H1 (cell line): ENCODE data around the gene SYT14. TPM values are rescaled to one million over a fixed set of nuclear protein-coding genes. Genes with fewer than 3 reads are reported as not detected.

Experiments used
- CTCF ChIA-PET: fragments of 300-600 bp; sonication (Branson Sonifier 250); formaldehyde crosslinking; loops from one replicate; lab custom pipeline; 2021; ENCODE audit not compliant: partially characterized antibody; lab: Charles Lee
- POLR2A ChIA-PET: fragments of 300-600 bp; sonication (Branson Sonifier 250); formaldehyde crosslinking; loops from one replicate; lab custom pipeline; 2021; ENCODE audit warnings: inconsistent platforms; ENCODE audit not compliant: partially characterized antibody; lab: Charles Lee
- DNase-seq, 2 experiments: peaks; one replicate each; pipeline versions ENCODE4 v3.0.0 to v3.0.0-alpha.2; 2010 to 2022; ENCODE audit warnings: low spot score in 2 of 2, low read depth in 1 of 2, mixed read lengths in 1 of 2
- FAIRE-seq: peaks from 2 replicates; lab custom pipeline; 2011; peaks lifted over from hg19 to GRCh38; lab: Jason Lieb, UNC
- H2AFZ ChIP-seq: 2 replicates; pipeline ENCODE4 v1.8.1; 2012; ENCODE audit warnings: low read length, inconsistent platforms
- H2AK5ac ChIP-seq: 2 replicates; pipeline ENCODE4 v1.6.1; 2013; ENCODE audit warnings: low read depth, low read length
- H2BK120ac ChIP-seq: replicated peaks from 2 replicates; pipeline ENCODE3; 2013; ENCODE audit warnings: low read depth, low read length, inconsistent platforms
- H2BK12ac ChIP-seq: 2 replicates; pipeline ENCODE4 v1.6.1; 2013; ENCODE audit warnings: low read depth, low read length
- H2BK15ac ChIP-seq: 2 replicates; pipeline ENCODE4 v1.6.1; 2013; ENCODE audit warnings: low read length
- H2BK20ac ChIP-seq: 2 replicates; pipeline ENCODE4 v1.6.1; 2013; ENCODE audit warnings: low read length
- H2BK5ac ChIP-seq: 2 replicates; pipeline ENCODE4 v1.6.1; 2013; ENCODE audit warnings: low read depth, low read length
- H3K14ac ChIP-seq: 2 replicates; pipeline ENCODE4 v1.6.1; 2013; ENCODE audit warnings: inconsistent platforms; ENCODE audit not compliant: insufficient read length
- H3K18ac ChIP-seq: 2 replicates; pipeline ENCODE4 v1.6.1; 2013; ENCODE audit warnings: low read length; ENCODE audit errors: extremely low read depth
- H3K23ac ChIP-seq: 2 replicates; pipeline ENCODE4 v1.6.1; 2013; ENCODE audit warnings: inconsistent platforms; ENCODE audit not compliant: insufficient read length
- H3K23me2 ChIP-seq: 2 replicates; pipeline ENCODE4 v1.6.1; 2013; ENCODE audit warnings: low read depth, low read length
- H3K27ac ChIP-seq: 2 replicates; pipeline ENCODE4 v1.6.1; 2011; ENCODE audit warnings: low read depth, low read length, inconsistent platforms
- H3K27me3 ChIP-seq, 4 experiments: replicated peaks in 1 of 4; 1 replicate in 1 of 4; 2 replicates in 3 of 4; pipeline versions ENCODE4 v1.6.1 to v1.8.1; 2011 to 2013; ENCODE audit warnings: low read length in 3 of 4, mild to moderate bottlenecking in 3 of 4, inconsistent platforms in 2 of 4, mixed read lengths in 2 of 4, moderate library complexity in 1 of 4; ENCODE audit not compliant: control insufficient read depth in 3 of 4, insufficient read depth in 3 of 4; ENCODE audit errors: extremely low read depth in 1 of 4
- H3K36me3 ChIP-seq, 4 experiments: 2 replicates each; pipeline versions ENCODE4 v1.6.1 to v1.8.1; 2011 to 2013; ENCODE audit warnings: mild to moderate bottlenecking in 4 of 4, low read length in 3 of 4, moderate library complexity in 2 of 4, control low read depth in 1 of 4, inconsistent platforms in 1 of 4; ENCODE audit not compliant: insufficient read depth in 4 of 4, control insufficient read depth in 2 of 4
- H3K4ac ChIP-seq: replicated peaks from 2 replicates; pipeline ENCODE3; 2013; ENCODE audit warnings: low read length, low read depth, mixed read lengths, inconsistent platforms; ENCODE audit not compliant: insufficient read length
- H3K4me1 ChIP-seq, 4 experiments: replicated peaks in 1 of 4; 1 replicate in 1 of 4; 2 replicates in 3 of 4; pipeline versions ENCODE4 v1.6.1 to v1.8.1; 2011 to 2013; ENCODE audit warnings: low read length in 3 of 4, inconsistent platforms in 2 of 4, mixed read lengths in 1 of 4; ENCODE audit not compliant: insufficient read depth in 4 of 4, control insufficient read depth in 3 of 4
- H3K4me2 ChIP-seq, 2 experiments: 2 replicates each; pipeline versions ENCODE4 v1.6.1 to v1.8.1; 2011 to 2013; ENCODE audit warnings: low read depth in 2 of 2, low read length in 2 of 2, control low read depth in 1 of 2, inconsistent platforms in 1 of 2, mild to moderate bottlenecking in 1 of 2; ENCODE audit not compliant: insufficient read depth in 1 of 2
- H3K4me3 ChIP-seq, 4 experiments: fragments of 200-600, 300-600 bp in 1 of 4; sonication (generic), shearing (Covaris generic), sonication (Bioruptor Twin) in 1 of 4; 2 replicates each; pipeline versions ENCODE4 v1.5.1 to v1.8.1; 2011 to 2016; ENCODE audit warnings: low read length in 4 of 4, low read depth in 3 of 4, control low read depth in 2 of 4, inconsistent platforms in 2 of 4, mild to moderate bottlenecking in 2 of 4, mixed read lengths in 1 of 4, moderate library complexity in 1 of 4; ENCODE audit not compliant: insufficient read depth in 2 of 4; ENCODE audit errors: extremely low read depth in 1 of 4
- H3K56ac ChIP-seq: replicated peaks from 2 replicates; pipeline ENCODE3; 2013; ENCODE audit warnings: low read depth, mild to moderate bottlenecking, mixed read lengths, low read length, inconsistent platforms; ENCODE audit not compliant: insufficient read length
- H3K79me1 ChIP-seq: 2 replicates; pipeline ENCODE4 v1.6.1; 2013; ENCODE audit warnings: low read depth, low read length, control low read depth
- H3K79me2 ChIP-seq, 2 experiments: 2 replicates each; pipeline versions ENCODE4 v1.6.1 to v1.8.1; 2012 to 2013; ENCODE audit warnings: low read length in 2 of 2, mild to moderate bottlenecking in 2 of 2, inconsistent platforms in 1 of 2; ENCODE audit not compliant: insufficient read depth in 2 of 2, control insufficient read depth in 1 of 2
- H3K9ac ChIP-seq, 4 experiments: replicated peaks in 1 of 4; 1 replicate in 1 of 4; 2 replicates in 3 of 4; pipeline versions ENCODE4 v1.6.1 to v1.8.1; 2011 to 2013; ENCODE audit warnings: low read depth in 3 of 4, low read length in 3 of 4, control low read depth in 2 of 4, mild to moderate bottlenecking in 2 of 4, moderate library complexity in 2 of 4, inconsistent platforms in 1 of 4; ENCODE audit errors: extremely low read depth in 1 of 4
- H3K9me3 ChIP-seq, 2 experiments: 2 replicates each; pipeline versions ENCODE4 v1.6.1 to v1.8.1; 2012 to 2013; ENCODE audit warnings: mild to moderate bottlenecking in 2 of 2, moderate library complexity in 2 of 2, control low read depth in 1 of 2, inconsistent platforms in 1 of 2, low read depth in 1 of 2, low read length in 1 of 2, mixed read lengths in 1 of 2; ENCODE audit not compliant: insufficient read depth in 2 of 2
- H4K20me1 ChIP-seq, 2 experiments: replicated peaks in 1 of 2; 2 replicates each; pipeline versions ENCODE3 to v1.8.1; 2011 to 2013; ENCODE audit warnings: inconsistent platforms in 2 of 2, low read length in 2 of 2, mild to moderate bottlenecking in 1 of 2; ENCODE audit not compliant: insufficient read depth in 2 of 2, control insufficient read depth in 1 of 2
- H4K5ac ChIP-seq: 2 replicates; pipeline ENCODE4 v1.6.1; 2013; ENCODE audit warnings: low read length, low read depth, mixed read lengths, inconsistent platforms; ENCODE audit not compliant: insufficient read length
- H4K8ac ChIP-seq: 2 replicates; pipeline ENCODE4 v1.8.0; 2013; ENCODE audit warnings: mild to moderate bottlenecking, moderate library complexity, low read length, inconsistent platforms; ENCODE audit not compliant: insufficient read depth; ENCODE audit errors: extremely low read depth
- H4K91ac ChIP-seq: replicated peaks from 2 replicates; pipeline ENCODE3; 2013; ENCODE audit warnings: low read length, mixed read lengths, inconsistent platforms; ENCODE audit not compliant: insufficient read length
- GTF2F1 ChIP-seq: IDR thresholded peaks from 2 replicates; pipeline ENCODE4 v1.6.1; 2012; ENCODE audit warnings: low read depth, low read length, improper control_type of control experiment, borderline replicate concordance
- WGBS, 2 experiments: shearing (Covaris generic) in 1 of 2; methylation state at CpG; one replicate each; pipeline versions ENCODE4 v1.1.6 to v1.1.7; 2013 to 2015; ENCODE audit warnings: low lambda C conversion rate in 2 of 2, mixed read lengths in 2 of 2, inconsistent platforms in 1 of 2, low coverage in 1 of 2, missing lambda C conversion rate in 1 of 2; ENCODE audit not compliant: insufficient replicate concordance in 2 of 2, insufficient coverage in 1 of 2, insufficient read length in 1 of 2; ENCODE audit errors: extremely low coverage in 1 of 2, missing lambda C conversion rate in 1 of 2; 5-methylcytosine and 5-hydroxymethylcytosine counted together
- polyA plus RNA-seq, 7 experiments: library from polyadenylated mRNA; depleted of rRNA in 3 of 7; stranded (reverse) in 5 of 7; unstranded in 2 of 7; fragments of >200 nt in 5 of 7; fragments of 200-250 nt in 2 of 7; gene quantifications; 1 replicate in 5 of 7; 2 replicates in 1 of 7; 4 replicates in 1 of 7; pipeline versions ENCODE4 v1.2.1 to v1.2.3, GENCODE V29; 2011 to 2013; ENCODE audit warnings: missing spikeins in 2 of 7, mixed read lengths in 2 of 7
- total RNA-seq: library from RNA; stranded (reverse); fragmentation: NEBNext Ultra II Directional; extraction: Animal tissue kit (Norgen Biotek cat#: 25700); gene quantifications from 2 replicates; pipeline ENCODE4 v1.2.1, GENCODE V29; 2021

The SYT14 gene
- total and polyA plus RNA-seq, 2 of the 8 experiments (the other 6 are each of a cell fraction or from before 2014, with no cell fraction given): 2.3 to 18.4 TPM

DNA sequence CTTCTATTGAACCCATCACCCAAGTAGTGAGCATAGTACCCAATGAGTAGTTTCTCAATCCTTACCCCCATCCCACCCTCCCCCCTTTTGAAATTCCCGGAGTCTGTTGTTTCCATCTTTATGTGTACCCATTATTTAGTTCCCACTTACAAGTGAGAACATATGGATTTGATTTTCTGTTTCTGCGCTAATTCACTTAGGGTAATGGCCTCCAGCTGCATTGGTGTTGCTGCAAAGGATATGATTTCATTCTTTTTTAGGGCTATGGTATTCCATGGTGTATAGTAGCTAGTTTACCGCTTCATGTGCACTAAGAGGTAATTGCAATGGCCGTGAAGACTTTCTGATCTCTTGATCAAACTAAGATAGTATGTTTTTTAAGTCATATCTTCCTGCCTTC lies 187.1 kb downstream of the SYT14 start:
- H3K79me2 ChIP-seq: no peaks in the 10 kb centered on the region
- H3K4me1 ChIP-seq: peaks cover 0 to 2% (median 0%) of the 10 kb centered on the region in 4 experiments; a peak in 1 of 7 replicates
- no peak overlapping the region for H2BK12ac ChIP-seq
- no peak overlapping the region for H2BK15ac ChIP-seq
- no peak overlapping the region for H4K5ac ChIP-seq
- H2BK20ac ChIP-seq: no peak overlapping the region
- no peak overlapping the region for H3K4ac ChIP-seq
- no peak overlapping the region for H3K4me2 ChIP-seq
- no peak overlapping the region for H3K14ac ChIP-seq
- H4K91ac ChIP-seq: no peak overlapping the region
- H3K23me2 ChIP-seq: no peaks in the 10 kb centered on the region
- no peaks in the 10 kb centered on the region for H3K36me3 ChIP-seq
- H3K79me1 ChIP-seq: no peaks in the 10 kb centered on the region; the same call in 1 of the 2 replicates
- H2BK120ac ChIP-seq: no peak overlapping the region
- no peak for DNase-seq
- H3K56ac ChIP-seq: no peak overlapping the region
- CTCF ChIA-PET: interaction anchor here (0.6 to 1.4 kb wide), 2 partner anchors 13 to 204 kb away, joined by 3 to 4 read pairs; no protein-coding TSS in a partner anchor
- POLR2A ChIA-PET: no interaction called here
- H3K9ac ChIP-seq: no peak overlapping the region
- H4K20me1 ChIP-seq: no peaks in the 10 kb centered on the region
- FAIRE-seq: no peak
- H3K27me3 ChIP-seq: no peaks in the 10 kb centered on the region
- 92% methylated on average over 4 of the region's 4 CpGs; no CpG with 5 or more reads in 1 of the 2 experiments for WGBS, 2 experiments
- H2BK5ac ChIP-seq: no peak overlapping the region
- no peaks in the 10 kb centered on the region for H3K9me3 ChIP-seq
- H2AK5ac ChIP-seq: no peak overlapping the region
- no peak overlapping the region for H3K18ac ChIP-seq
- H3K27ac ChIP-seq: no peak overlapping the region
- no peak overlapping the region for H3K23ac ChIP-seq
- no peak overlapping the region for H4K8ac ChIP-seq
- no peak overlapping the region for H2AFZ ChIP-seq
- no peak overlapping the region for H3K4me3 ChIP-seq
- TF ChIP-seq GTF2F1: no peak
